Fibroblast of peridontal ligament (primary cell): Measurements from ENCODE around the gene JAZF1.
A peak's percentile ranks its signal among the peaks of the same experiment; 100 is the strongest.

ENCODE experiments used
- DNase-seq: peaks from one replicate; pipeline ENCODE4 v3.0.0-alpha.2; 2010; ENCODE audit errors: extremely low read depth

Gene JAZF1

DNA sequence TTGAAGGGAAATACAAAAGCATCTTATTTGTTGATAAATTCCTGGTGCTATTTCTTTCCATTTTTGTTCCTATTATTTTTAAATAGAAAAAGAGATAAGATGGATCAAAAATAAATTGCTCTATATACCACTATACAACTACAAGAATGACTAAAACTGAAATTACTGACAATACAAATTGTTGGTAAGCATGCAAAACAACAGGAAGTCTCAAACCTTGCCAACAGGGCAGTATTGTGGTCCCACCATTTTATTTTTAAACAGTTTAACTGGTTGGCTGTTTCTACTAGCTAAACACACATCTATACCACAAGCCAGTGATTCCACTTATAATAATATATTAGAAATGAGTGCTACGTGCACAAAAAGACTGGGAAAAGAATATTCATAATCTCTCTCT, 213.0 kb downstream of the JAZF1 start:
- DNase-seq = no peak

- DNase-seq = no peak
Measured at GRCh38 chr7:27966219-27966780, 214.3 kb downstream of the JAZF1 start.

DNA sequence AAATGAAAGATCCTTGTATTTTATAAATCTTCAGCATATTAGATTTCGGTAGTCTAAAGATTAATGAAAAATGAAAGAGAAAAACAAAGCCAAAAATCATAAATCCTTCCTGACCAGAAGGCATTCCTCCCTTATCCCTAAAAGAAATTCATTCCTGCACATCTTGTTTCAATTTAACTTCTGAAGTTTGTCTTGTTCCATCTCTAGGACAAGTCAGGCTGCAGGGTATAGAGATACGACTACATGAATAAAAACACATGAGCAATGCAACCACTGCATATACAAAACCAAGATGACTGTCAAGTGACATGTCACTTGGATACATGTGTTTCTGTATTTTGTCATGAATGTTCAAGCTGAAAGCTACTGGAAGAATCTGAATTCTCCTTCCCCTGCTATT, 214.9 kb downstream of the JAZF1 start:
- DNase-seq = peak; percentile 65

DNA sequence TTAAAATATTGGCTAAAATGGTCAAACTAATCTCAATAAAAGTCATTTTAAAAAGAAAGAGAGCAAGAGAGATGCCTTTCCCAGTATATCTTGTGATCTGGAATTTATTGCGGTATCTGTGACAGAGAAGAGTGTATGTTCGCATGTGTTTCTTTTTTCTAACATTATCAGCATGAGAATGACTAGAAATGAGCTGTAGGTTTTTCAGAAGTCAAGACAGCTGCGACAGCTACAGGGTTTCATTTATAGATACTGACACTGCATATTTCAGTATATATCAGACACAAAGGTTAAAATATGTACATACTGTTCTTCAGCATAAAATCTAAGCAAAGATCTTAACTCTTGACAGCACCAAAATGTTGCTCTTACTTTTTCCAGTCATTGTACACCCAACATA, 215.8 kb downstream of the JAZF1 start:
- no peak for DNase-seq

- no peak for DNase-seq
Measured at GRCh38 chr7:27963056-27963455, 217.5 kb downstream of the JAZF1 start.

DNA sequence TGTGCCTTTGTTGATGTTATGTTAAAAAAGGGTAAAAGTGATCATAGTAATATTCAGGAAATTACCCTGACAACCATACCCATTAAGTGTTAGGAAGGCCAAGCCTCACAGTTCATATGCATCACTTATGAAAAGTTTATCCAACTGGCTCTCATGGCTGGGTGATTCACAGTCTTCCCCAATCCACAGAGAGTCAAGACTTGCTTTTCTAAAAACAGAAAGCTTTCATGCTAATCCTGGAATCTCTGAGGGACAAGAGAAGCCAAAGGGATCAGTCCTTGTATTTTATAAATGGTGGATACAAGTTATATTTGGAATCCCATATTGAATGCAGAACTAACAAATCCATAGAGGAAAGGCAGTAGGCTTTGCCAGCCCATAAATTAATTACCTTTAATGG, 218.3 kb downstream of the JAZF1 start:
- DNase-seq = peak; percentile 57

DNA sequence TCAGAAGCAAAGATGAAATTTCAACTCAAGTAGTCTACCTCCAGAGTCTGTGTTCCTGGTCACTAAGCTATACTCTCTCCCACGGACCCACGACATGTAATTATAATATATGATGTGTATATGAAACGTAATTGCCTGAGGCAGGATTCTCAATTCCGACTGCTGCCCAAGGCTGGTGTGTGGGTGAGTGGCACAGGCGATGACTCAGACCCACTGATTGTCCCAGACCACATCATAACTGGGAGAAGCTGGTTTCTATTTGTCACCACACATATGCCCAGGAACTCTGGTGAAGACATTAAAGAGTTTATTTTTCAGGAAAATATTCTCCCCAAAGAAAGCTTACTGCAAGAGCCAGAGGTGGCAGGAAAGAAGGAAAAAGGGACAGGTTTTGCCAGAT, 219.3 kb downstream of the JAZF1 start:
- DNase-seq = peak; percentile 65

DNA sequence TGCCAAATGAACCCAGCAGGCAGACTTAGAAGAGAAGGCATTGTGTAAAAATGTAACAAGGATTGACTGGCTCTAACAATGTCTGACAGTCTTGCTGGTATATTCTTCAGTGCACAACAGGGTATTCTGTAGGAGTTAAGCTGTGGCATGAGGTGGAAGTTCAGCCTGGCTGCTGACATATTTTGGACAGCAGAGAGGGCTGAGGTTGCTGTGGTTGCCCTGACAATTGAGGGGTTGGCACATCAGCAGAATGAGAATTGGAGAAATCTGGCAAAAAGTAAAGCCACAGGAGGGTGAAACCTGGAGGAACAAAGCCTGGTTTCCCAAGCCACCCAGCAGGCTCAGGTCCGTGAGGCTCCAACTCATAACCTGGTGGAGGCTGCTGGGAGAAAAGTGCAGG, 220.2 kb downstream of the JAZF1 start:
- no peak for DNase-seq

DNA sequence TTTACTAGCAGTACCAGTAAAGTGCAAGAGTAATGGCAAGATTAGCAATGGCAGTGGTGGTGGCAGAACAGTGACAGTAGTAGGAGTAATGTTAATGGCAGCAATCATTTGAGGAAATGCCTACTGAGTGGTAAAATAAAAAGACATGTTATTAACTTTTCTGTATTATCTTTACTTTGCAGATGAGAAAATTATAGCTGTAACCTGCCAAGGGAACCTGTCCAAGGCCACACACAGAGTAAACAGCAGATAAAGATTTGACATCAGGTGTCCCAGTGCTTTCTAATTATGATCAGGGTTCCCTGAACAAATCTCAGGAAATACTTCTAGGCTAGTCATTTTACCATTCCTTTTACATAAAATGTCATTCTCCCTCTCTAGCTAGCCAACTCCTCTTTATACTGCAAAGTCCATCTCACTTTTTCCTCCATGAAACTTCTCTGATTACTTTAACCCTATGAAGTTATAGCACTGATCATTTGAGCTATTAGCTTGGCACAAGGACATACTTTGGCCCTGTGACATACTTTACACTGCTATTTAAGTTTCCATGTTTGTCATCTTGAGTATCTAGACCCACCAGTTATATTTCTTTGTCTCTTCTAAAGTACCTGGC, 221.6 kb downstream of the JAZF1 start:
- no peak for DNase-seq

GRCh38 chr7:27955596-27955995, 225.0 kb downstream of the JAZF1 start:
- no peak for DNase-seq

- no peak for DNase-seq
Measured at GRCh38 chr7:27955011-27955410, 225.6 kb downstream of the JAZF1 start.

DNA sequence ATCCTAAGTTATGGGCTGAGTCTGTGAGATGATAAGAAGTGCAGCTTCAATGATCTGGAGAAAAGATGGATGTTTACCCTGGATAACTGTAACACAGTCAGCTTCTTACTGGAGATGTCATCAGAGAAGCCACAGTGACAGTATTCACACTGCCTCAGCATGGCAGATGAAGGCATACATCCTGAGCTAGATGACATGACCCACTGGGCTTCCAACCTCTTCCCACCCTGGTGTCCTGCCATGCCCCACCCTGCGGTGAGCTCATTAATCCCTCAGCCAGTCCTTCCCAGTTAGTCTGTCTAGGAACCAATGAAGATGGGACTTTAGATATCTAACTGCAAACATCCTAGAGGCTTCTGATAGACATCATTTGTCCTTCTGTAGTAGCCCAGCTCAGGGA, 226.8 kb downstream of the JAZF1 start:
- DNase-seq = no peak

DNA sequence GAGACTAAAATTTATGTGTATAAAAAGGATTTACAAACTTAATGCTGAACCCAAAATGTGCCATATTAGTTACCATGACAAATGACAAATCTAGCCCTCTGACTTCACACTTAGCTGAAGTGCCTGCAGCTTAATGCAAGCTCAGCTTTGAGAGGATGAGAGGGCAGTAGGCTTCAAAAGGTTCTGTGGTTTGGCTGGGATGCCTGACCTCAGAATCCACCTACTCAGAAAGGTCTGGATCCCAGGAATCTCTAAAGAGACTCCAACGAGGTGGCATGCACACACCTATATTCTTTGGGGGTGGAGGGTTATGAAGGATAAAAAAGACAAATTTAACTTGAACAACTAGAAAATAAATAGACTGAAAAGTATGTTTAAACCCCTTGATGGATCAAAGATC, 227.2 kb downstream of the JAZF1 start:
- no peak for DNase-seq

DNA sequence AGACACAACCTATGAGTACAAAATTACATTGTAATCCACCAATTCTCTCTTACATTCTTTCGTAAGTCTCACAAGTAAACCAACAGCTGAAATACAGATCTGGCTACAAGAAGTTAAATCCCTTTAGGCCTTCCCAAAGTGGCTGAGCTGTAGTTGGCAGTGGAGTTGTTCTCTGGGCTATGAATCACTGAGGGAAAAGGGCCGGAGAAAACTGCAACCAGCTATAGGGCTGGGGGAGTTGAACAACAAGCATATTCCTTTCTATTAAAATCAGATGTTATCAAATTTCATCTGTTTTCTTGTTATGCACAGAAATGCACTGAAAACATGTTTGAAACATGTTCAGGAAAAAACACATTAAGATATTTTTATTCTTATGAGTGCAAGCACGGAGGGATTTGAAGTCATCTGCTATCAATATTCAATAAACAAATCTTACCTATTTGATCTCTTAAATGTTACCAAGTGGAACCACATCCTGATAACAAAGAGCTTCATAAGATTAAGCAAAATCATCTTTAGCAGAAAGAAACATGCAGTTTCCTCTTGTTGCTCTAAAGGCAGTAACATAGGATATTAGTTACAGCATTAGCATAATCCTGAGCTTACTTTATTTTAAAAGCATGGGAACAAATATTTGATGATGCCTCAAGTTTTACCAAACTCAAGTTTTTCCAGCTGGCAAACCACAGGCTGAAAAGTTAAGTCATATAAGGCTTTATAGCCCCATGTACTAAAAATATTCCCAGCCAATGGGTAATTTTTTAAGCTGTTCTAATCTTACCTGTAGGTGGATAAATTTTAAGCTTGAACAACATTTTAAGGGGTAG, 227.9 kb downstream of the JAZF1 start:
- DNase-seq = peak; percentile 95

GRCh38 chr7:27950123-27950522, 230.5 kb downstream of the JAZF1 start:
- no peak for DNase-seq

- no peak for DNase-seq
Measured at GRCh38 chr7:27948861-27949260, 231.7 kb downstream of the JAZF1 start.

DNA sequence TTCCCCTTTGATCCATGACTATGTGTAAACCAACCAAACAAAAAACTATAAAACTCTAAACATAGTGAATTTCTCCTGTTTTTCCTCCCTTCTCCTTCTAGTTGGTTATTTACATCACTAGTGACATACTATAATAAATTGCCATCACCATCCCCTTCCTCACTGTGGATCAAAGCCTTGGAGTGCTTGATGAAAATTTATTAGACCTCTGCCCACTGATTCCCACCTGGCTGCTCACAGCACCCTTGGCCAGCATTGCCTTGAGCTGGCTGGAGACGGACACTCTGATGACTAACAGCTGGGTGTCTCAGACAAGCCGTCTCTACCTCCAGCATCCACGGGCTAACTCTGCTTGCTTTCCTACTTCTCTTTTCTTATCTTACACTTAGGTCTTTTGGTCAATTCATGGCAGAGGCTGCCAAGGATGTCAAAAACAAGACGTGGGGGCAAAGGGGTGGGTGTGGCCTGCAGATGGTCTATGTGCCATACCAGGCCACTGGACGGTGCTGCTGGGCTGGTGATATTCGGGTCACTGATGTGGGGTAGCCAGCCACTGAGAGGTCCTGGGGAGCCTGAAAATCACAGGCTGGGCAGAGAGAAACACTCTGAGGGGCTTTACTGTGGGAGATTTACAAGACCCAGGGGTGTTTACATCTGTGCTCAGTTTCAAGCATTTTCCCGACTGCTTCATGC, 232.9 kb downstream of the JAZF1 start:
- no peak for DNase-seq

DNA sequence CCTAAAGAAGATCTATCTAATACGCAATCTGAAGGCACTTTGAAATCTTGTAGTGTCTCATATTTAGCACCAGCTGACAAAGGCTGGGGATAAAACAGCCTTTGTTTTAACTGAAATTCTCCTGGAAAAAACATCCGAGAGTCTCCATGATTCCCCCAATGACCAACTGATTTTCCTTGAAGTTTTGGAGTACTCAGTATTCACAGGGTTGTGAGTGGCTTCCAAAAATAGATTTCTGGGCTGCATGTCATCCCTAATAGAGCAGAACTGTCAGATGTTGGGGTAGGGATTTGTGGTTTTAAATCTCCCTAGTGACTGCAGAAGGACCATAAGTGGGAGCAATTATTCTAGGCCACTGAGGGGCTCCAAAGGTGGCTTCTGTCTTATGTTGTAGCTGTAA, 234.2 kb downstream of the JAZF1 start:
- no peak for DNase-seq

DNA sequence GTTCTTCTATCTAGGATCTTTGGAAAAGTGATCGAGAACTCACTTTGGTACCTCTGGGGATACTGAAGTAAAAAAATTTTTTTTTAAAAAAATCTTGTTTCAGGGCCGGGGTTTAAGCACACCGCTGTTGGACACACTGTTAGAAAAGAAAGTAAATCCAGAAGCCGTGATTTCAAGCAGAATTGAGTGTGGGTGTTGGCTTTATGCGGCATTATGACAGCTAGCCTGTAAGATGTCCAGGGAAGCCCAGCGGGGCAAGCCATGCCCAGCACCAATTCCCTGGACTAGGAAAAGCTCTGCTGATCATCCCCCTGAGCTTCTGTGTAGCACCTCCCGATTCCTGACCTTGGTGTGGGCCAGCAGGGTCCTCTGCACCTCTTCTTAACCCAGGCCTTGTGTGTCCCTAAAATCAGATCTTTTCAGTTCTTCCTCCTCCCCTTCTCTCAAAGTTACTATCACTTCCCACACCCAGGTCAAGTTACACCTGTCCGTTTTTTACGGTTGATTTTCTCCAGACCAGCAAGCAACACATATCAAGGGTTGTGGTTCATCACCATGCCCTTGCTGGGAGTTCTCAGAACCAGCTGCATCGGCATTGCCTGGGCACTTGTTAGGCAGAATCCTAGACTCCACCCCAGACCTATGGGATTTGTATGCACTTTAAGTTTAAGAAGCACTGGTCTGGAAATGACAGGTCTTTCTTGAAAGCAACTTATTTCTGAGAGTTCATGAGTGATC, 235.4 kb downstream of the JAZF1 start:
- DNase-seq = no peak

- DNase-seq = peak; percentile 38
Measured at GRCh38 chr7:27944643-27945042, 236.0 kb downstream of the JAZF1 start.

DNA sequence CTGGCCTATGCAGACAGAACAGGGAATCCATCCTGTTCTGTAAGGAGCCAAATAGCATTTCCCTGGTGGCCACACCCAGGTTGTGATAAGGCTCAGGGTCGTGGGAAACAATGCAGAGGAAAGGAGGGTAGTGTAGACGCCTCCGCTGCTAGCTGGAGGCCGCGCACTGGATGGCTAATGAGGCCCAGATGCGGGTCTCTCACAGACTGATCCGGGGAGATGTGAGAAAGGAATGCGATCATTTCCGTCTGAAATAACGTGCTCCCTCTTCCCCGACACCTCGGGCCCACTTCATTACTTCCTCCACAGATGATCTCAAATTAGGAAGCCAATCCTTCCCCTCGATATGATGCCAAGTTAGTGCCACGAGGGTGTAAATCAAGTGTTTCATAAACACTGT, 237.4 kb downstream of the JAZF1 start:
- DNase-seq = no peak

DNA sequence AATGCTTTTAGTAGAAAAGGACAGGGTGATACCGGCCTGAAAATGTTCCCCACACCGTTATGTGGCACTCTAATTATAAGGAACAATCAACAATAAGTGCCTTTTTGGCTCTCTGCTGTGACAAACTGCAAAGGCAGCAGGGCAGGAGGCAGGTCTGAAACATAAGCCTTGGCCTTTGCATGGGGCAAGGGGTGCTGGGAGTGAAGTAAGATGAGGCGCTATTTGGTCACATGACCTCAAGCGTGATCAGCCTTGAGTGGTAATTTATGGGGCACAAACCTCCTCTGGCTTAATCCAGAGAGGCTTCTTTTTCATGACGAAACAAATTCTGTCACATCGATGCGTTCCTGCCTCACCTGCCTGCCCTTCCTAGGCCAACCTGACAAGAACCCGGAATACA, 237.9 kb downstream of the JAZF1 start:
- no peak for DNase-seq
